ENCODE data around the gene AKT1. TPM values are rescaled to one million over a fixed set of nuclear protein-coding genes. Genes with fewer than 3 reads are reported as not detected.
A peak's percentile ranks its signal among the peaks of the same experiment; 100 is the strongest.

Gene AKT1
- total and polyA plus RNA-seq, 2 donors: 56.2 to 90.9 TPM

DNA sequence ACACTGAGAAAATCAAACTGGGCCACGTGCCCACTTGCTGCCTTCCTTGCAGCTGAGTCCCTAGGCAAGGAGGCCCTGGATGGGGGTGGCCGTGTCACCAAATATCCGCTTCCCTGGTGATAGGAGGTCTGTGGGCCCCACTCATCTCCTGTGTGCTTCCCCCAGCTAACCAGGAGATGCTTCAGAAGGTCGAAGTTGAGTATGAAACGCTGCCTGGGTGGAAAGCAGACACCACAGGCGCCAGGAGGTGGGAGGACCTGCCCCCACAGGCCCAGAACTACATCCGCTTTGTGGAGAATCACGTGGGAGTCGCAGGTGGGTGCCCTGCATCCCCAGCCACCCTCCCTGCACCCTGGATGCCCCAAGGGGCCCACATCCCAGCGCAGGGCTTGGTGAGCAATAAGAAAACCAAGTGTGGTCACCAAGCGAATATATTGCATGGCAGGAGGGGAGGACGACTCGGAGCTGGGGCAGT lies 49.4 kb downstream of the AKT1 start:
- H3K27ac ChIP-seq (ENCODE audit: low read depth in 1 of 2, low read length in 1 of 2): peak overlapping the region in 1 of 2 donors; percentile 74
- WGBS: 81% methylated on average over 13 of the region's 13 CpGs
- peak in 1 of 9 donors; percentile 62 for DNase-seq (ENCODE audit: low read depth in 6 of 9, low spot score in 9 of 9)
- no peak overlapping the region for H3K4me3 ChIP-seq (ENCODE audit: low read length in 2 of 2)
- peaks cover 0 to 48% of the 10 kb centered on the region in 2 donors for H3K4me1 ChIP-seq (ENCODE audit: control insufficient read depth in 2 of 2, insufficient read depth in 2 of 2, low read length in 2 of 2)
- H3K27me3 ChIP-seq (ENCODE audit: control insufficient read depth in 2 of 2, insufficient read depth in 1 of 2, low read length in 1 of 2): no peaks in the 10 kb centered on the region
- H3K36me3 ChIP-seq (ENCODE audit: control insufficient read depth in 2 of 2, insufficient read depth in 2 of 2, low read length in 1 of 2): no peaks in the 10 kb centered on the region
- peaks cover 0 to 13% of the 10 kb centered on the region in 2 donors for H3K9me3 ChIP-seq (ENCODE audit: control insufficient read depth in 2 of 2, insufficient read depth in 1 of 2, low read length in 1 of 2)

DNA sequence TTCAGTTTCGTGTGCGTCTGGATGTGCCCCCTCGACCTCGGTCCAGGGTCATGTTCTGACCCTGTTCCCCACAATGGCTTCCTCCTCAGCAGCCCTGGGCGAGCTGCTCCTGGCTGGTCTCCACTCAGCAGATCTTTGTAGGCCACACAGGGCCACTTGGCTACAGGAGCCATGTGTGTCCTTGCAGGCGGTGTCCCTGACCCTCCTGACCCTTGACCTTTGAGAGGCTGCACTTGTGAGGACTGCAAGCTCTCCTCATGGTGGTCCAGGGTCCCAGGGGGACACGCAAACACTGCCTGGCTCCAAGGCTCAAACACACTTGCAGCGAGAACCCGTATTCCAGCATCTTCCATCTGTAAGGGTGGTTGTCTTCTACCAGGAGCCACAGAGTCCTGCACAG lies 50.1 kb downstream of the AKT1 start:
- Histone ChIP-seq H3K9me3 (ENCODE audit: control insufficient read depth in 2 of 2, insufficient read depth in 1 of 2, low read length in 1 of 2) (peaks cover 0 to 13% of the 10 kb centered on the region in 2 donors), H3K4me1 (ENCODE audit: control insufficient read depth in 2 of 2, insufficient read depth in 2 of 2, low read length in 2 of 2) (peaks cover 0 to 47% of the 10 kb centered on the region in 2 donors), H3K27me3 (ENCODE audit: control insufficient read depth in 2 of 2, insufficient read depth in 1 of 2, low read length in 1 of 2) (no peaks in the 10 kb centered on the region), H3K27ac (ENCODE audit: low read depth in 1 of 2, low read length in 1 of 2) (peak overlapping the region in 1 of 2 donors; percentile 74), H3K4me3 (ENCODE audit: low read length in 2 of 2) (no peak overlapping the region), H3K36me3 (ENCODE audit: control insufficient read depth in 2 of 2, insufficient read depth in 2 of 2, low read length in 1 of 2) (no peaks in the 10 kb centered on the region)
- WGBS: 98% methylated on average over 9 of the region's 9 CpGs
- DNase-seq (ENCODE audit: low read depth in 6 of 9, low spot score in 9 of 9): no peak

- Histone ChIP-seq H3K27me3 (ENCODE audit: control insufficient read depth in 2 of 2, insufficient read depth in 1 of 2, low read length in 1 of 2) (no peaks in the 10 kb centered on the region), H3K4me1 (ENCODE audit: control insufficient read depth in 2 of 2, insufficient read depth in 2 of 2, low read length in 2 of 2) (peaks cover 0 to 39% of the 10 kb centered on the region in 2 donors), H3K27ac (ENCODE audit: low read depth in 1 of 2, low read length in 1 of 2) (no peak overlapping the region), H3K4me3 (ENCODE audit: low read length in 2 of 2) (no peak overlapping the region), H3K9me3 (ENCODE audit: control insufficient read depth in 2 of 2, insufficient read depth in 1 of 2, low read length in 1 of 2) (peaks cover 0 to 3% of the 10 kb centered on the region in 2 donors), H3K36me3 (ENCODE audit: control insufficient read depth in 2 of 2, insufficient read depth in 2 of 2, low read length in 1 of 2) (no peaks in the 10 kb centered on the region)
- WGBS: 98% methylated on average over 10 of the region's 10 CpGs
- DNase-seq (ENCODE audit: low read depth in 6 of 9, low spot score in 9 of 9): no peak
These were observed 51.1 kb downstream of the AKT1 start for GRCh38 chr14:104744484-104744883.

- Histone ChIP-seq H3K9me3 (ENCODE audit: control insufficient read depth in 2 of 2, insufficient read depth in 1 of 2, low read length in 1 of 2) (no peaks in the 10 kb centered on the region), H3K27me3 (ENCODE audit: control insufficient read depth in 2 of 2, insufficient read depth in 1 of 2, low read length in 1 of 2) (no peaks in the 10 kb centered on the region), H3K27ac (ENCODE audit: low read depth in 1 of 2, low read length in 1 of 2) (no peak overlapping the region), H3K4me3 (ENCODE audit: low read length in 2 of 2) (no peak overlapping the region), H3K36me3 (ENCODE audit: control insufficient read depth in 2 of 2, insufficient read depth in 2 of 2, low read length in 1 of 2) (no peaks in the 10 kb centered on the region), H3K4me1 (ENCODE audit: control insufficient read depth in 2 of 2, insufficient read depth in 2 of 2, low read length in 2 of 2) (peaks cover 0 to 32% of the 10 kb centered on the region in 2 donors)
- no peak for DNase-seq (ENCODE audit: low read depth in 6 of 9, low spot score in 9 of 9)
- WGBS: 92% methylated on average over 28 of the region's 28 CpGs
These were observed 51.8 kb downstream of the AKT1 start for GRCh38 chr14:104743461-104744380.

DNA sequence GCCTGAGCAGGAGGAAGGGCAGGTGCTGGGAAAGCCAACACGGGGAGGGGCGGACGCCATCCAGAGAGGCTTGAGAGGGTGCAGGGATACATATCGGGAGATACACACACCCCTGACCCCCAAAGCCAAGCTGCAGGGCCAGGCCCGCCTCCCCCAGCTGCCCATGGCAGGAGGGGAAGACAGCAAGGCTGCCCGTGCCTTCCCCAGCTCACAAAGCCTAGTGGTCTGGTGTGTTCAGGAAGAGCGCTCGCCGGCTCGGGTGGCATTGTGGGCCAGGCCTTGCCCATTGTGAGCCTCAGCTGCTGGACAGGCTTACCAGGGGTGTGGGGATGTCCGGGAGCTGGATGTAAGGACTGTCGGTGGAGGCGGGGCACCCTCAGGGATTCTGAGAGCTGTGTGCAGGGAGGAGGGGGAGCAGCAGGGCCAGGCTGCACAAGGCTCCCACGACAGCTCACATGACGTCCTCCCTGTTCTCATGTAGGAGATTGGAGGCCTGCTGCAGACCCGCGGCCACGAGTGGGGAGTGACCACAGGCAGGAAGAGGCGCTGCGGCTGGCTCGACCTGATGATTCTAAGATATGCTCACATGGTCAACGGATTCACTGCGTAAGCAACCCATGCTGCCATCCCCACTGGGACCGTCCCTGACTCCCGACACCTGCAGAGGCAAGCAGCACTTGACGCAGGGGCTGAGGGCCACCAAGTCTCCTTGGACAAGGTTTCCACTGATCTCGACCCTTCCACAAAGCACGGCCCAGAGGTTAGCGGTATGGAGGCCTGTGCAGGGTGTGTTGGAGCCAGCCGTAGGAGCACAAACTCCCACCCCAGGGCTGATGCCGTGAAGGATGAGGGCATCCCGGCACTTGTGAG lies 52.7 kb downstream of the AKT1 start:
- 94% methylated on average over 32 of the region's 32 CpGs for WGBS

DNA sequence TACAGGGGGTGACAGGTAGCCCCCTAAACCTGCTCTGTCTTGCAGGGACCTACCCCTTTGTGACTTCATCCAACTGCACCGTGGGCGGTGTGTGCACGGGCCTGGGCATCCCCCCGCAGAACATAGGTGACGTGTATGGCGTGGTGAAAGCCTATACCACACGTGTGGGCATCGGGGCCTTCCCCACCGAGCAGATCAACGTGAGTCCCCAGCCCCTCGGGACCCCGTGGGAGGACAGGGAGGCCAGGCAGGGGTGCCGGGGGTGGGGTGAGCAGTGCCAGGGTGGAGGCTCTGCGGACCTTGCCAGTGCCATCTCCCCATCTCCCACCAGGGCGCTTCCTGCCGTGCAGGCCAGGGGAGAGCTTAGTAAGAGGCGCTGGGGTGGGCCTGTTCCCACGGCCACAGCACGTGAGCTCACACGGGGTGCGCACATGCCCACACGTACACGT lies 53.7 kb downstream of the AKT1 start:
- no peak for DNase-seq (ENCODE audit: low read depth in 6 of 9, low spot score in 9 of 9)
- Histone ChIP-seq H3K27me3 (ENCODE audit: control insufficient read depth in 2 of 2, insufficient read depth in 1 of 2, low read length in 1 of 2) (no peaks in the 10 kb centered on the region), H3K36me3 (ENCODE audit: control insufficient read depth in 2 of 2, insufficient read depth in 2 of 2, low read length in 1 of 2) (no peaks in the 10 kb centered on the region), H3K9me3 (ENCODE audit: control insufficient read depth in 2 of 2, insufficient read depth in 1 of 2, low read length in 1 of 2) (no peaks in the 10 kb centered on the region), H3K4me1 (ENCODE audit: control insufficient read depth in 2 of 2, insufficient read depth in 2 of 2, low read length in 2 of 2) (peaks cover 0 to 16% of the 10 kb centered on the region in 2 donors), H3K27ac (ENCODE audit: low read depth in 1 of 2, low read length in 1 of 2) (no peak overlapping the region), H3K4me3 (ENCODE audit: low read length in 2 of 2) (no peak overlapping the region)
- WGBS: 92% methylated on average over 23 of the region's 23 CpGs

More for the DNA sequence above, 52.7 kb downstream of the AKT1 start:
- H3K27ac ChIP-seq (ENCODE audit: low read depth in 1 of 2, low read length in 1 of 2): no peak overlapping the region
- no peaks in the 10 kb centered on the region for H3K36me3 ChIP-seq (ENCODE audit: control insufficient read depth in 2 of 2, insufficient read depth in 2 of 2, low read length in 1 of 2)
- no peaks in the 10 kb centered on the region for H3K9me3 ChIP-seq (ENCODE audit: control insufficient read depth in 2 of 2, insufficient read depth in 1 of 2, low read length in 1 of 2)
- H3K27me3 ChIP-seq (ENCODE audit: control insufficient read depth in 2 of 2, insufficient read depth in 1 of 2, low read length in 1 of 2): no peaks in the 10 kb centered on the region
- DNase-seq (ENCODE audit: low read depth in 6 of 9, low spot score in 9 of 9): no peak
- H3K4me1 ChIP-seq (ENCODE audit: control insufficient read depth in 2 of 2, insufficient read depth in 2 of 2, low read length in 2 of 2): peaks cover 0 to 23% of the 10 kb centered on the region in 2 donors
- H3K4me3 ChIP-seq (ENCODE audit: low read length in 2 of 2): no peak overlapping the region

DNA sequence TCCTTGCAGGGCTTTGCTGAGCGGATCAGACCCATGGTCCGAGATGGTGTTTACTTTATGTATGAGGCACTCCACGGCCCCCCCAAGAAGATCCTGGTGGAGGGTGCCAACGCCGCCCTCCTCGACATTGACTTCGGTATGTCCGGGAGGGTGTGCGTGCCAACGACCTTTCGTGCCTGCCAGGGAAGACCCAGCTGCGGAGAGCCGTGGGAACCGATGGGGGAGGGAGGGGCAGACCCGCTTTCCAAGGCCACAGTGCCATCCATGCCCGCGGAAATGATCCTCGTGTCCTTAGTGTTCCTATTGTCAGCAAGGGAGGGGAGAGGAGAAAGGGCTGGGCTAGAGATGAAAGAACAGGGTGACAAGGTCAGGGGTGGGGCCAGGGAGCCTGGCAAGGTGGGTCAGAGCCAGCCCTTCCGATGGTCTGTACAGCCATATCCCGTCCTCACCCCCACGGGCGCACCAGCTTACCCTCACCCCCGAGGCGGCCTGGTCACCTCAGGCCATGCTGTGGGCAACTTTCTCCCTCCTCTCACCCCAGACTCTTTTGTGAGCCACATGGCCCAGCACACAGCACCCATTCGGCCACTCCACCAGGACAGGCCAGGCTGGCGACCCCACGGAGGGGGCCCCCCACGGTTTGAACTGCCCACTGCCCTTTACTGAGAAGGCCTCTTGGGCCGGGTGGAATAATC lies 54.3 kb downstream of the AKT1 start:
- no peaks in the 10 kb centered on the region for H3K9me3 ChIP-seq (ENCODE audit: control insufficient read depth in 2 of 2, insufficient read depth in 1 of 2, low read length in 1 of 2)
- 95% methylated on average over 29 of the region's 29 CpGs for WGBS
- peaks cover 0 to 10% of the 10 kb centered on the region in 2 donors for H3K4me1 ChIP-seq (ENCODE audit: control insufficient read depth in 2 of 2, insufficient read depth in 2 of 2, low read length in 2 of 2)
- no peak for DNase-seq (ENCODE audit: low read depth in 6 of 9, low spot score in 9 of 9)
- no peaks in the 10 kb centered on the region for H3K36me3 ChIP-seq (ENCODE audit: control insufficient read depth in 2 of 2, insufficient read depth in 2 of 2, low read length in 1 of 2)
- peaks cover 0 to 1% of the 10 kb centered on the region in 2 donors for H3K27me3 ChIP-seq (ENCODE audit: control insufficient read depth in 2 of 2, insufficient read depth in 1 of 2, low read length in 1 of 2)
- no peak overlapping the region for H3K27ac ChIP-seq (ENCODE audit: low read depth in 1 of 2, low read length in 1 of 2)
- H3K4me3 ChIP-seq (ENCODE audit: low read length in 2 of 2): no peak overlapping the region

DNA sequence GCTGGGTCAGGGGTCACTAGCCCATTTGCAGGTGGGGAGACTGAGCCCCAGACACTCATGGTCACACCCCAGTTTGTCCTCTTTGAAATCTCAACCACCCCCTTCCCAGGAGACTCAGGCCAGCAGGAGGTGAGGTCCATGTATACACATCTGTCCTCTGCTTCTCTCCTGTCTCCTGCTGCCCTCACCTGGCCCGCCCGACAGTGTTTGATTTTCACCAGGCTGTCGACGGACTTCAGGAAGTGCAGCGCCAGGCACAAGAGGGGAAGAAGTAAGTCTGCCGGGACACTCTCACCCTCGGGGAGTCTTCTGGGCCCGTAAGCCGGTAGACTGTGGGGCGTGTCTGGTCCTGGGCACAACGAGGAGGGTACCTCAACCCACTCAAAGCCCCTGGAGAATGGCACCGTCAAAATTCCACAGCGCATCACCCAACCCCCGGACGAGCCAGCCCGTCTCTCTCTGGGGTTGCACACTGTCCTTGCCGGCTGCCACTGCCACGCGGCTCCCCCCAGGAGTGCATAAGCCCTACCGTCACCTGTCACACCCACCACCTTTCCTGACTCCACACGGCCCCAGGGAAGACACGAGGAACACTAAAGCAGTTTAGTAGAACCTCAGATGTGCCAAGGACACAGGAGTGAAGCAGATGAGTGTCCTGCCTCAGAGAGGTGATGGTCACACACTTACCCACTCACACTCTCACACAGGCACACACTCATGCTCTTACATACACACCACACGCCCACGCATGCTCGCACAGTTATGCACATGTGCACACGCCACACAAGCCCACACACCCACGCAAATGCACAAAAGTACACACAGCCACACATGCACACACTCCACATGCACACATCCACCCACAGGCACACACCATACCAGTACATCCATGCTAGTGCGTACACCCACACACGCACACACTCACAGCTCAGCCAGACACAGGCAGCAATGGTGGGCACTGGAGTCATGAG lies 55.7 kb downstream of the AKT1 start:
- Histone ChIP-seq H3K27me3 (ENCODE audit: control insufficient read depth in 2 of 2, insufficient read depth in 1 of 2, low read length in 1 of 2) (peaks cover 0 to 3% of the 10 kb centered on the region in 2 donors), H3K36me3 (ENCODE audit: control insufficient read depth in 2 of 2, insufficient read depth in 2 of 2, low read length in 1 of 2) (no peaks in the 10 kb centered on the region), H3K4me1 (ENCODE audit: control insufficient read depth in 2 of 2, insufficient read depth in 2 of 2, low read length in 2 of 2) (no peaks in the 10 kb centered on the region), H3K27ac (ENCODE audit: low read depth in 1 of 2, low read length in 1 of 2) (no peak overlapping the region), H3K4me3 (ENCODE audit: low read length in 2 of 2) (no peak overlapping the region), H3K9me3 (ENCODE audit: control insufficient read depth in 2 of 2, insufficient read depth in 1 of 2, low read length in 1 of 2) (no peaks in the 10 kb centered on the region)
- WGBS: 95% methylated on average over 29 of the region's 29 CpGs
- no peak for DNase-seq (ENCODE audit: low read depth in 6 of 9, low spot score in 9 of 9)

All from thymus (tissue), 11 donors.